ENCODE measurements around the gene BABAM2.

DNA sequence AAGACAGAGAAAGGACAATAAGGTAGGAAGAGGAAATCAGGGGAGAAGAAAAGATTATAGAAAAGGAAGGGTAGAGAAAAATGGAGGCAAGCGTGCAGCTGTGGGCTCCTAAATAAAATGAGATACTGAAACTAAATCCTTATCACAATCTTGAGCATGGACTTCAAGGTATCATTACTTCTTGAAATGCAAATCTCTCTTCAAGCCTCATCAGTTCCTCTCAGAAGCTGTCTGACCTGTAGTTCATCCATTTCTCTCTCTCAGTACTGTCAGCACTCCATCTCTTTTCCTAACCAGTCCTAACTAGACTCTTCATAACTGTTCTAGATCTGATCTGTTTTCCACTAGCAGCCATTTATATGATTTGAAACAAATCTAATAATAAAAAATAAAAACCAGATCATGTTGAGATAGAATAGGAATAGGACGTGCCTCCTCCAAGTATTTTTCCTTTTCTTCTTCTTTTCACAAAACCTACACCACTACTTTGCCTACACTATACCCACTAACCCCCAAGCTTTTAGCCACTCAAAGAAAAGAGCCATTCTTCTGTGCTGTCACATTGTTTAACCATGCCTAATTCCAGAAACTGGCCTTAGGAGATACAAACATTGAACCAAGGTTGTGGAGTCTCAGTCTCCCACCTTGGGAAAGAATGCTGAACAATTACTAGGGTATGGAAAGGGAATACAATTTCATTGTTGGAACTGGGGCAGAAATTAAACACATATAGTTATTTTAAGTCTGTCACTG lies 21.1 kb downstream of the BABAM2 start:
- TF ChIP-seq, protein P1, sequence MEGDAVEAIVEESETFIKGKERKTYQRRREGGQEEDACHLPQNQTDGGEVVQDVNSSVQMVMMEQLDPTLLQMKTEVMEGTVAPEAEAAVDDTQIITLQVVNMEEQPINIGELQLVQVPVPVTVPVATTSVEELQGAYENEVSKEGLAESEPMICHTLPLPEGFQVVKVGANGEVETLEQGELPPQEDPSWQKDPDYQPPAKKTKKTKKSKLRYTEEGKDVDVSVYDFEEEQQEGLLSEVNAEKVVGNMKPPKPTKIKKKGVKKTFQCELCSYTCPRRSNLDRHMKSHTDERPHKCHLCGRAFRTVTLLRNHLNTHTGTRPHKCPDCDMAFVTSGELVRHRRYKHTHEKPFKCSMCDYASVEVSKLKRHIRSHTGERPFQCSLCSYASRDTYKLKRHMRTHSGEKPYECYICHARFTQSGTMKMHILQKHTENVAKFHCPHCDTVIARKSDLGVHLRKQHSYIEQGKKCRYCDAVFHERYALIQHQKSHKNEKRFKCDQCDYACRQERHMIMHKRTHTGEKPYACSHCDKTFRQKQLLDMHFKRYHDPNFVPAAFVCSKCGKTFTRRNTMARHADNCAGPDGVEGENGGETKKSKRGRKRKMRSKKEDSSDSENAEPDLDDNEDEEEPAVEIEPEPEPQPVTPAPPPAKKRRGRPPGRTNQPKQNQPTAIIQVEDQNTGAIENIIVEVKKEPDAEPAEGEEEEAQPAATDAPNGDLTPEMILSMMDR (IDR thresholded peaks at IDR 0.05) = no peak
- TF ChIP-seq EP300 (IDR thresholded peaks at IDR 0.05) (no peak), POLR2A (IDR thresholded peaks at IDR 0.05) (no peak)
